Measurements from ENCODE around the gene COL27A1. TPM values are rescaled to one million over a fixed set of nuclear protein-coding genes. Genes with fewer than 3 reads are reported as not detected.
A peak's percentile ranks its signal among the peaks of the same experiment; 100 is the strongest.

Gene COL27A1
- polyA plus RNA-seq, 1 of the 3 experiments (the other 2 are of a cell fraction), result 8.7 TPM

GRCh38 chr9:114184071-114184470, 28.7 kb downstream of the COL27A1 start:
- no peak overlapping the region for H2AFZ ChIP-seq (ENCODE audit: low read depth)
- TF ChIP-seq NFIC (IDR thresholded peaks at IDR 0.05; ENCODE audit: borderline replicate concordance) (peak; percentile 94), RXRA (IDR thresholded peaks at IDR 0.05; ENCODE audit: borderline replicate concordance, low read depth) (peak; percentile 54; the same call in 1 of the 2 replicates), NRF1 (IDR thresholded peaks at IDR 0.05; ENCODE audit: low read depth, low read length) (no peak), IRF3 (IDR thresholded peaks at IDR 0.05; ENCODE audit: low read depth, low read length) (no peak), RFX5 (IDR thresholded peaks at IDR 0.05; ENCODE audit: low read length) (no peak), EZH2phosphoT487 (IDR thresholded peaks at IDR 0.05; ENCODE audit: borderline replicate concordance, low read depth) (no peak), GATA2 (CRISPR knock-in tag; IDR thresholded peaks at IDR 0.05) (peak; percentile 35; the same call in 1 of the 2 replicates), TCF12 (IDR thresholded peaks at IDR 0.05) (peak; percentile 75), SMC3 (IDR thresholded peaks at IDR 0.05; ENCODE audit: low read depth, low read length) (no peak)
- peaks cover 0 to 5% of the 10 kb centered on the region in 2 experiments for H3K36me3 ChIP-seq (replicated peaks in 1 of 2; ENCODE audit: control insufficient read depth in 1 of 2, insufficient read depth in 2 of 2, low read length in 1 of 2)
- H3K9ac ChIP-seq, result no peak overlapping the region
- H3K4me2 ChIP-seq, result peak overlapping the region; percentile 35; the same call in 1 of the 2 replicates
- H3K79me2 ChIP-seq (ENCODE audit: insufficient read depth), result no peaks in the 10 kb centered on the region
- ChIA-PET POLR2A (no interaction called here), CTCF (interaction anchor here (0.8 to 1.4 kb wide), 5 partner anchors 9 to 106 kb away, joined by 3 to 5 read pairs (median 3); no protein-coding TSS in a partner anchor)
- H3K4me1 ChIP-seq (ENCODE audit: control insufficient read depth in 1 of 2, insufficient read depth in 2 of 2, low read depth in 1 of 2, low read length in 1 of 2), result peaks cover 18 to 54% of the 10 kb centered on the region in 2 experiments; a peak in 2 of 4 replicates
- WGBS (ENCODE audit: low lambda C conversion rate), result 79% methylated on average over 1 of the region's 3 CpGs
- peaks cover 5% of the 10 kb centered on the region for H3F3A ChIP-seq (replicated peaks; ENCODE audit: insufficient read depth)
- no peaks in the 10 kb centered on the region; the same call in 1 of the 2 replicates for H3K9me3 ChIP-seq
- H3K27me3 ChIP-seq (ENCODE audit: insufficient read depth), result no peaks in the 10 kb centered on the region
- 0 out of 2 replicates have a peak, but pooled peaks cover 4% of the 10 kb centered on the region for H4K20me1 ChIP-seq (ENCODE audit: insufficient read depth)
- H3K9me2 ChIP-seq, result no peaks in the 10 kb centered on the region
- no peak for DNase-seq
- H3K4me3 ChIP-seq (ENCODE audit: low read depth in 2 of 2, low read length in 1 of 2), result no peak overlapping the region
- H3K27ac ChIP-seq (ENCODE audit: low read depth in 2 of 2, low read length in 1 of 2), result no peak overlapping the region

GRCh38 chr9:114184866-114185265, 29.5 kb downstream of the COL27A1 start:
- Histone ChIP-seq H3K9me3 (peaks cover 8% of the 10 kb centered on the region; the same call in 1 of the 2 replicates), H3K9ac (no peak overlapping the region), H3K27me3 (ENCODE audit: insufficient read depth) (no peaks in the 10 kb centered on the region), H4K20me1 (ENCODE audit: insufficient read depth) (0 out of 2 replicates have a peak, but pooled peaks cover 4% of the 10 kb centered on the region), H3K4me1 (ENCODE audit: control insufficient read depth in 1 of 2, insufficient read depth in 2 of 2, low read depth in 1 of 2, low read length in 1 of 2) (peaks cover 17 to 50% of the 10 kb centered on the region in 2 experiments; a peak in 2 of 4 replicates), H3K9me2 (no peaks in the 10 kb centered on the region), H3K36me3 (replicated peaks in 1 of 2; ENCODE audit: control insufficient read depth in 1 of 2, insufficient read depth in 2 of 2, low read length in 1 of 2) (peaks cover 0 to 9% of the 10 kb centered on the region in 2 experiments), H3K4me2 (no peak overlapping the region), H2AFZ (ENCODE audit: low read depth) (no peak overlapping the region), H3K79me2 (ENCODE audit: insufficient read depth) (no peaks in the 10 kb centered on the region), H3K27ac (ENCODE audit: low read depth in 2 of 2, low read length in 1 of 2) (no peak overlapping the region), H3F3A (replicated peaks; ENCODE audit: insufficient read depth) (peaks cover 5% of the 10 kb centered on the region), H3K4me3 (ENCODE audit: low read depth in 2 of 2, low read length in 1 of 2) (no peak overlapping the region)
- POLR2A ChIA-PET, result no interaction called here
- TF ChIP-seq TEAD4 (IDR thresholded peaks at IDR 0.05; ENCODE audit: borderline replicate concordance, insufficient read depth) (no peak), ELF1 (IDR thresholded peaks at IDR 0.05) (no peak)
- WGBS (ENCODE audit: low lambda C conversion rate), result 95% methylated on average over 2 of the region's 2 CpGs
- CTCF ChIA-PET, result interaction anchor here (0.7 to 1.4 kb wide), 5 partner anchors 10 to 102 kb away, joined by 3 to 5 read pairs (median 4); partner anchors contain the start of gene COL27A1
- no peak for DNase-seq
